Loucy (cell line): ENCODE results near the gene CYFIP1.

Experiments used
- H2AFZ ChIP-seq: fragments of 200-600 bp; sonication (generic); 2 replicates; pipeline ENCODE4 v1.6.0; 2016; ENCODE audit warnings: antibody characterized with exemption, mild to moderate bottlenecking, low read length, moderate library complexity
- H3F3A ChIP-seq: fragments of 200-600 bp; 2 replicates; pipeline ENCODE4 v1.6.0; 2016; ENCODE audit warnings: antibody characterized with exemption, low read depth, mild to moderate bottlenecking
- H3K27me3 ChIP-seq: fragments of 200-600 bp; sonication (generic); 2 replicates; pipeline ENCODE4 v1.6.1; 2014; ENCODE audit warnings: low read length, mild to moderate bottlenecking; ENCODE audit not compliant: insufficient read depth, poor library complexity, severe bottlenecking
- H3K36me3 ChIP-seq: fragments of 200-600 bp; sonication (generic); 2 replicates; pipeline ENCODE4 v1.6.1; 2016; ENCODE audit warnings: low read length; ENCODE audit not compliant: insufficient read depth
- H3K4me1 ChIP-seq: fragments of 200-600 bp; sonication (generic); 2 replicates; pipeline ENCODE4 v1.5.1; 2014; ENCODE audit warnings: low read length, mild to moderate bottlenecking; ENCODE audit not compliant: insufficient read depth, poor library complexity, severe bottlenecking
- H3K4me2 ChIP-seq: fragments of 200-600 bp; sonication (generic); 2 replicates; pipeline ENCODE4 v1.6.0; 2014; ENCODE audit warnings: antibody characterized with exemption, low read length, low read depth, mild to moderate bottlenecking; ENCODE audit not compliant: poor library complexity, severe bottlenecking
- H3K4me3 ChIP-seq: fragments of 200-600 bp; sonication (generic); 2 replicates; pipeline ENCODE4 v1.5.1; 2014; ENCODE audit warnings: low read length, mild to moderate bottlenecking, mixed read lengths; ENCODE audit not compliant: poor library complexity, severe bottlenecking
- H3K79me2 ChIP-seq: fragments of 200-600 bp; sonication (generic); 2 replicates; pipeline ENCODE4 v1.6.1; 2014; ENCODE audit warnings: low read length; ENCODE audit not compliant: insufficient read depth
- H3K9ac ChIP-seq: fragments of 200-600 bp; sonication (generic); 2 replicates; pipeline ENCODE4 v1.6.0; 2014; ENCODE audit warnings: mild to moderate bottlenecking, low read depth, low read length, moderate library complexity; ENCODE audit not compliant: poor library complexity, severe bottlenecking
- H3K9me2 ChIP-seq: fragments of 200-600 bp; sonication (generic); replicated peaks from 2 replicates; pipeline ENCODE4 v1.6.1; 2016; ENCODE audit warnings: low read depth, low read length, mixed read lengths
- H3K9me3 ChIP-seq: fragments of 200-600 bp; sonication (generic); 2 replicates; pipeline ENCODE4 v1.6.1; 2014; ENCODE audit warnings: mild to moderate bottlenecking, antibody characterized with exemption, low read length, low read depth; ENCODE audit not compliant: insufficient read depth
- H4K20me1 ChIP-seq: fragments of 200-600 bp; sonication (generic); 2 replicates; pipeline ENCODE4 v1.6.0; 2014; ENCODE audit warnings: antibody characterized with exemption, low read length, mild to moderate bottlenecking; ENCODE audit not compliant: insufficient read depth, poor library complexity, severe bottlenecking
- CTCF ChIP-seq: fragments of 200-600 bp; sonication (generic); conservative IDR thresholded peaks from 2 replicates; pipeline ENCODE4 v1.5.1; 2014; ENCODE audit warnings: mild to moderate bottlenecking, antibody characterized with exemption, low read length
- EZH2phosphoT487 ChIP-seq: fragments of 200-600 bp; IDR thresholded peaks from 2 replicates; pipeline ENCODE4 v1.6.1; 2018; ENCODE audit warnings: antibody characterized with exemption, mild to moderate bottlenecking, moderate library complexity, borderline replicate concordance

The CYFIP1 gene

GRCh38 chr15:22868928-22869327, 111.2 kb downstream of the CYFIP1 start:
- H3K9ac ChIP-seq: no peak overlapping the region
- no peak overlapping the region for H2AFZ ChIP-seq
- no peak for TF ChIP-seq EZH2phosphoT487
- TF ChIP-seq CTCF: no peak
- H3K4me3 ChIP-seq: no peak overlapping the region
- H3K79me2 ChIP-seq: no peaks in the 10 kb centered on the region
- no peaks in the 10 kb centered on the region for H3F3A ChIP-seq
- H3K36me3 ChIP-seq: peaks cover 67% of the 10 kb centered on the region
- no peaks in the 10 kb centered on the region for H3K4me1 ChIP-seq
- H3K27me3 ChIP-seq: no peaks in the 10 kb centered on the region
- no peaks in the 10 kb centered on the region for H3K9me3 ChIP-seq
- no peaks in the 10 kb centered on the region for H3K9me2 ChIP-seq
- H4K20me1 ChIP-seq: no peaks in the 10 kb centered on the region
- H3K4me2 ChIP-seq: no peak overlapping the region

- Histone ChIP-seq H3K9ac (no peak overlapping the region), H3K4me3 (no peak overlapping the region), H3K9me3 (no peaks in the 10 kb centered on the region), H4K20me1 (no peaks in the 10 kb centered on the region), H2AFZ (no peak overlapping the region), H3K79me2 (no peaks in the 10 kb centered on the region), H3F3A (no peaks in the 10 kb centered on the region), H3K4me1 (no peaks in the 10 kb centered on the region), H3K4me2 (no peak overlapping the region), H3K27me3 (no peaks in the 10 kb centered on the region), H3K36me3 (peaks cover 71% of the 10 kb centered on the region), H3K9me2 (no peaks in the 10 kb centered on the region)
- no peak for TF ChIP-seq CTCF
- no peak for TF ChIP-seq EZH2phosphoT487
Observed at GRCh38 chr15:22868495-22868894, 111.7 kb downstream of the CYFIP1 start.

- H3K36me3 ChIP-seq: peaks cover 76% of the 10 kb centered on the region
- no peak overlapping the region for H2AFZ ChIP-seq
- no peaks in the 10 kb centered on the region for H3K9me2 ChIP-seq
- no peaks in the 10 kb centered on the region for H3K4me1 ChIP-seq
- TF ChIP-seq EZH2phosphoT487: no peak
- no peak for TF ChIP-seq CTCF
- no peaks in the 10 kb centered on the region for H3K79me2 ChIP-seq
- no peak overlapping the region for H3K4me3 ChIP-seq
- H3K9ac ChIP-seq: no peak overlapping the region
- no peaks in the 10 kb centered on the region for H3K27me3 ChIP-seq
- H3F3A ChIP-seq: no peaks in the 10 kb centered on the region
- no peaks in the 10 kb centered on the region for H4K20me1 ChIP-seq
- H3K9me3 ChIP-seq: no peaks in the 10 kb centered on the region
- no peak overlapping the region for H3K4me2 ChIP-seq
Observed at GRCh38 chr15:22867886-22868285, 112.3 kb downstream of the CYFIP1 start.
